Retinal pigment epithelial cell (primary cell): Measurements from ENCODE around the gene SLCO2B1.

ENCODE experiments used
- DNase-seq: peaks from one replicate; pipeline ENCODE4 v3.0.0-alpha.2; 2010; ENCODE audit warnings: low read depth
- H3K4me3 ChIP-seq: 2 replicates; pipeline ENCODE4 v1.5.1; 2011; ENCODE audit warnings: mild to moderate bottlenecking, low read length, control low read depth, moderate library complexity
- CTCF ChIP-seq: conservative IDR thresholded peaks from 2 replicates; pipeline ENCODE4 v1.5.1; 2011; ENCODE audit warnings: low read depth, low read length, control low read depth, inconsistent platforms

Gene SLCO2B1

GRCh38 chr11:75135021-75135650 lies 15.8 kb upstream of the SLCO2B1 start:
- DNase-seq = no peak
- H3K4me3 ChIP-seq = no peak overlapping the region
- TF ChIP-seq CTCF = no peak

- H3K4me3 ChIP-seq = no peak overlapping the region
- no peak for TF ChIP-seq CTCF
- no peak for DNase-seq
Measured at GRCh38 chr11:75135651-75136050, 15.3 kb upstream of the SLCO2B1 start.

GRCh38 chr11:75140269-75141138 lies 10.4 kb upstream of the SLCO2B1 start:
- no peak overlapping the region for H3K4me3 ChIP-seq
- TF ChIP-seq CTCF = peak; percentile 94
- no peak for DNase-seq

- TF ChIP-seq CTCF = no peak
- H3K4me3 ChIP-seq = no peak overlapping the region
- DNase-seq = no peak
Measured at GRCh38 chr11:75141166-75141565, 9.7 kb upstream of the SLCO2B1 start.

GRCh38 chr11:75142714-75143419 lies 8.0 kb upstream of the SLCO2B1 start:
- no peak for TF ChIP-seq CTCF
- DNase-seq = peak; percentile 55
- no peak overlapping the region for H3K4me3 ChIP-seq

GRCh38 chr11:75143420-75143731 lies 7.5 kb upstream of the SLCO2B1 start:
- DNase-seq = no peak
- no peak overlapping the region for H3K4me3 ChIP-seq
- TF ChIP-seq CTCF = no peak
